ENCODE data around the gene FHIT. TPM values are rescaled to one million over a fixed set of nuclear protein-coding genes. Genes with fewer than 3 reads are reported as not detected.

The FHIT gene
- total RNA-seq, 1 donor from 2014 or later = 11.5 TPM

GRCh38 chr3:60268123-60268522, 983.1 kb downstream of the FHIT start:
- no peak for DNase-seq (ENCODE audit: low read depth)
- H3K27me3 ChIP-seq (ENCODE audit: control insufficient read depth, insufficient read depth, low read length) = no peaks in the 10 kb centered on the region
- TF ChIP-seq CTCF (IDR thresholded peaks at IDR 0.05; ENCODE audit: insufficient read depth, low read length, poor library complexity, severe bottlenecking) = no peak
- no peaks in the 10 kb centered on the region for H3K36me3 ChIP-seq (ENCODE audit: control insufficient read depth, insufficient read depth, low read length)
- H3K4me3 ChIP-seq (ENCODE audit: low read depth, low read length) = no peak overlapping the region

GRCh38 chr3:60266444-60266843, 984.8 kb downstream of the FHIT start:
- Histone ChIP-seq H3K27me3 (ENCODE audit: control insufficient read depth, insufficient read depth, low read length) (no peaks in the 10 kb centered on the region), H3K4me3 (ENCODE audit: low read depth, low read length) (no peak overlapping the region), H3K36me3 (ENCODE audit: control insufficient read depth, insufficient read depth, low read length) (no peaks in the 10 kb centered on the region)
- no peak for DNase-seq (ENCODE audit: low read depth)
- no peak for TF ChIP-seq CTCF (IDR thresholded peaks at IDR 0.05; ENCODE audit: insufficient read depth, low read length, poor library complexity, severe bottlenecking)

- H3K4me3 ChIP-seq (ENCODE audit: low read depth, low read length) = no peak overlapping the region
- no peaks in the 10 kb centered on the region for H3K27me3 ChIP-seq (ENCODE audit: control insufficient read depth, insufficient read depth, low read length)
- no peak for TF ChIP-seq CTCF (IDR thresholded peaks at IDR 0.05; ENCODE audit: insufficient read depth, low read length, poor library complexity, severe bottlenecking)
- no peak for DNase-seq (ENCODE audit: low read depth)
- no peaks in the 10 kb centered on the region for H3K36me3 ChIP-seq (ENCODE audit: control insufficient read depth, insufficient read depth, low read length)
Observed at GRCh38 chr3:60263191-60263590, 988.1 kb downstream of the FHIT start.

GRCh38 chr3:60262546-60262945, 988.7 kb downstream of the FHIT start:
- H3K4me3 ChIP-seq (ENCODE audit: low read depth, low read length) = no peak overlapping the region
- no peaks in the 10 kb centered on the region for H3K36me3 ChIP-seq (ENCODE audit: control insufficient read depth, insufficient read depth, low read length)
- no peak for DNase-seq (ENCODE audit: low read depth)
- no peak for TF ChIP-seq CTCF (IDR thresholded peaks at IDR 0.05; ENCODE audit: insufficient read depth, low read length, poor library complexity, severe bottlenecking)
- no peaks in the 10 kb centered on the region for H3K27me3 ChIP-seq (ENCODE audit: control insufficient read depth, insufficient read depth, low read length)

- DNase-seq (ENCODE audit: low read depth) = no peak
- no peak overlapping the region for H3K4me3 ChIP-seq (ENCODE audit: low read depth, low read length)
- no peaks in the 10 kb centered on the region for H3K36me3 ChIP-seq (ENCODE audit: control insufficient read depth, insufficient read depth, low read length)
- no peak for TF ChIP-seq CTCF (IDR thresholded peaks at IDR 0.05; ENCODE audit: insufficient read depth, low read length, poor library complexity, severe bottlenecking)
- H3K27me3 ChIP-seq (ENCODE audit: control insufficient read depth, insufficient read depth, low read length) = no peaks in the 10 kb centered on the region
Observed at GRCh38 chr3:60260546-60260945, 990.7 kb downstream of the FHIT start.

- Histone ChIP-seq H3K4me3 (ENCODE audit: low read depth, low read length) (no peak overlapping the region), H3K36me3 (ENCODE audit: control insufficient read depth, insufficient read depth, low read length) (no peaks in the 10 kb centered on the region), H3K27me3 (ENCODE audit: control insufficient read depth, insufficient read depth, low read length) (no peaks in the 10 kb centered on the region)
- no peak for DNase-seq (ENCODE audit: low read depth)
- TF ChIP-seq CTCF (IDR thresholded peaks at IDR 0.05; ENCODE audit: insufficient read depth, low read length, poor library complexity, severe bottlenecking) = no peak
Observed at GRCh38 chr3:60250810-60251209, 1000.4 kb downstream of the FHIT start.

Measured in kidney epithelial cell (primary cell).